ENCODE measurements around the gene BARD1.
"Not testable (repeated sequence)": the region's sequence is repeated elsewhere in the genome, so short reads cannot be mapped to it uniquely, and the experiment has no call there.

Gene BARD1

DNA sequence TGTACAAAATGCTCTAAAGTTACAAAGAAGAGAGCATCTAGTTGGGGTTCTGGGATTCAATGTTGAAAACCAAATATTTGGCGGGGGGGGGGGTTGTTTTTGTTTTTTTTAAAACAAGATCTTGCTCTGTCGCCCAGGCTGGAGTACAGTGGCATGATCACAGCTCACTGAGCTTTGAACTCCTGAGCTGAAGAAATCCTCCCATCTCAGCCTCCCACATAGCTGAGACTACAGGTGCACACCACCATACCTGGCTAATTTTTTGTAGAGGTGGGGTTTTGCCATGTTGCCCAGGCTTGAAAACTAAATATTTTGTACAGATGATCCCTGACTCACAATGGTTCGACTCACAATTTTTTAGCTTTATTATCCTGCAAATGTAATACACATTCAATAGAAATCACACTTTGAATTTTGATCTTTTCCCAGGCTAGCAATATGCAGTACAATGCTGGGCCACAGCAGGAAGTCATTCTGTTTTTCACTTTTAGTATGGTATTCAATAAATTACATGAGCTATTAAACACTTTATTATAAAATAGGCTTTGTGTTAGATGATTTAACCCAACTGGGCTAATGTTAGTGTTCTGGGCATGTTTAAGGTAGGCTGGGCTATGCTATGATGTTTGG lies 7.6 kb downstream of the BARD1 start:
- H3K36me3 ChIP-seq (ENCODE audit: control insufficient read depth, insufficient read depth, low read length): no peaks in the 10 kb centered on the region
- H3K27ac ChIP-seq (ENCODE audit: low read depth, low read length): no peak overlapping the region
- H3K4me3 ChIP-seq (ENCODE audit: low read length): no peak overlapping the region
- H3K27me3 ChIP-seq (ENCODE audit: control insufficient read depth, insufficient read depth, low read length): no peaks in the 10 kb centered on the region
- no peak overlapping the region for H3K9ac ChIP-seq (ENCODE audit: low read length)
- no peaks in the 10 kb centered on the region for H3K4me1 ChIP-seq (ENCODE audit: control insufficient read depth, insufficient read depth, low read length)

DNA sequence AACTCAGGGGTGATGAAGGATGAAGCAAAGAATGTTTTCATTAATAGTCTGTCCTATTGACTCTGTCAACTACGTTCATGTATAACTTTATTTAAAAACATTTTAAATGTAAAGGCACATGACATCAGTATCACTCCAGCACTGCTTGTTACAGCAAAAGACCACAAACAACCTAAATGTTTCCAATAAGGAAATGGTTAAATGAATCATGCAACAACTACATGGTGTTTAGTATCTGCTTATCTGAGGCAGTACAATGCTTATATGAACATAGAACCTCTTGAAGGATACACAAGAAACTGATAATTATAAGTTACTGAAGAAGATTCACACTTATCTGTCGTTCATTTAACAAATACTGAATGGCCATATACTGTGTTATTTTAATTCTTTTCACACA lies 8.4 kb downstream of the BARD1 start:
- no peak overlapping the region for H3K27ac ChIP-seq (ENCODE audit: low read depth, low read length)
- H3K9ac ChIP-seq (ENCODE audit: low read length): no peak overlapping the region
- H3K36me3 ChIP-seq (ENCODE audit: control insufficient read depth, insufficient read depth, low read length): no peaks in the 10 kb centered on the region
- no peaks in the 10 kb centered on the region for H3K4me1 ChIP-seq (ENCODE audit: control insufficient read depth, insufficient read depth, low read length)
- H3K27me3 ChIP-seq (ENCODE audit: control insufficient read depth, insufficient read depth, low read length): no peaks in the 10 kb centered on the region
- no peak overlapping the region for H3K4me3 ChIP-seq (ENCODE audit: low read length)

DNA sequence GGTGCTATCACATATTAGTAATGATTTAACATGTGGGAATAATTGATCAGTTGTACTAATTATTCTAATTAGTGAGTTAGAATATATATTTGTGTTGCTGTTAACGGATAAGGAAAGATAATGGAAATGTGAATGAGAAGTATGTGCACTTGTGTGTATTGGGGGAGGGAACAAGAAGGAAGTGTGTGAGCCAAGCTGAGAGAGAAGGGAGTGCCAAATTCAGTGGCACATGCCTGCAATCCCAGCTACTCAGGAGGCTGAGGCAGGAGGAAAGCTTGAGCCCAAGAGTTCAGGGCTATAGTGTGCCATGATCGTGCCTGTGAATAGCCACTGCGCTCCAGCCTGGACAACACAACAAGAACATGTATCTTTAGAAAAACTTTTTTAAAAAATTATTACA lies 9.3 kb downstream of the BARD1 start:
- no peaks in the 10 kb centered on the region for H3K4me1 ChIP-seq (ENCODE audit: control insufficient read depth, insufficient read depth, low read length)
- H3K4me3 ChIP-seq (ENCODE audit: low read length): no peak overlapping the region
- no peak overlapping the region for H3K9ac ChIP-seq (ENCODE audit: low read length)
- no peaks in the 10 kb centered on the region for H3K36me3 ChIP-seq (ENCODE audit: control insufficient read depth, insufficient read depth, low read length)
- H3K27me3 ChIP-seq (ENCODE audit: control insufficient read depth, insufficient read depth, low read length): no peaks in the 10 kb centered on the region
- no peak overlapping the region for H3K27ac ChIP-seq (ENCODE audit: low read depth, low read length)

DNA sequence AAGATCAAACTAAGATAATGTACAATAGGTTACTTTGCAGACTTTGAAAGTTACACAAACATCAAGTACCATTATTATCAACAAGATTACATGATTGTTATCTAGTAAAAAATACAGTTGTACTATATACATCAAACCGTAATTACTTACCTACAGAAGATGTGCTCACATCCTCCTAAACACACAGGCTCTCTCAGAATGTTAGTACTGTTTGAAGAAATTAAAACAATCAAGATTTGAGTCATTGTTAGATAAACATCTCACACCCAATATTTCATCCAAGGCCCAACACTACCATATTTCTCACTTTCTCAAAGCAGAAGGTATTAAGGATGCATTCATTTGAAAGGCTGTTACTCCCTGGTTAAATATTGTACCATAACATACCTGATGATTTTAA lies 12.6 kb downstream of the BARD1 start:
- no peak overlapping the region for H3K27ac ChIP-seq (ENCODE audit: low read depth, low read length)
- no peak overlapping the region for H3K9ac ChIP-seq (ENCODE audit: low read length)
- no peaks in the 10 kb centered on the region for H3K4me1 ChIP-seq (ENCODE audit: control insufficient read depth, insufficient read depth, low read length)
- no peak overlapping the region for H3K4me3 ChIP-seq (ENCODE audit: low read length)
- no peaks in the 10 kb centered on the region for H3K27me3 ChIP-seq (ENCODE audit: control insufficient read depth, insufficient read depth, low read length)
- H3K36me3 ChIP-seq (ENCODE audit: control insufficient read depth, insufficient read depth, low read length): no peaks in the 10 kb centered on the region

DNA sequence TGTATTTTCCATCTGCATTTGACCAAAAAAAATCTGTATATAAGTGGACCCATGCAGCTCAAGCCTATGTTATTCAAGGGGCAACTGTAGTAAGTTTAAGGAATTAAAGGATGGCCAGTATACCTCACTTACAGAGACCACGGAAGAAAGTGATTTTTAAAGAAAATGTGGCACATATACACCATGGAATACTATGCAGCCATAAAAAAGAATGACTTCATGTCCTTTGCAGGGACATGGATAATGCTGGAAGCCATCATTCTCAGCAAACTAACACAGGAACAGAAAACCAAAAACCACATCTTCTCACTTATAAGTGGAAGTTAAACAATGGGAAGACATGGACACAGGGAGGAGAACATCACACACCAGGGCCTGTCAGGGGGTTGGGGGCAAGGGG lies 26.3 kb downstream of the BARD1 start:
- H3K27ac ChIP-seq (ENCODE audit: low read depth, low read length); H3K4me3 ChIP-seq (ENCODE audit: low read length); H3K27me3 ChIP-seq (ENCODE audit: control insufficient read depth, insufficient read depth, low read length); H3K9ac ChIP-seq (ENCODE audit: low read length); H3K4me1 ChIP-seq (ENCODE audit: control insufficient read depth, insufficient read depth, low read length); H3K36me3 ChIP-seq (ENCODE audit: control insufficient read depth, insufficient read depth, low read length): not testable (repeated sequence)

DNA sequence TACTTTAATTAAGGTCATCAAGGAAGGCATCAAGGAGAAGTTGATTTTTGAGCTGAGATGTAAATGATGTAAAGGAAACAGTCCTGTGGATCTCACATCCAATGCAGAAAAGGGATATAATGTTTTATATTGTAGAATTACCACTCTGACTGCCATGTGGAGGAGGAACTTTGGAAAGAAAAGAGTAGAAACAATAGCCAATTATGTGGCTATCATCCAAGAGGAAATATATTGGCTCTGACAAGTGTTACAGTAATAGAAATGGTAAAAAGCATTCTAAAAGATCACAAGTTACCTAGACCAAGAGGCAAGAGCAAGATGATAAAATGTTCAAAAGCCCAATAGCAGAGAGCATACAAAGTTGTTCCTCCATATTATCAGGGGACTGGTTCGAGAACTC lies 26.8 kb downstream of the BARD1 start:
- Histone ChIP-seq H3K36me3 (ENCODE audit: control insufficient read depth, insufficient read depth, low read length) (no peaks in the 10 kb centered on the region), H3K9ac (ENCODE audit: low read length) (no peak overlapping the region), H3K27me3 (ENCODE audit: control insufficient read depth, insufficient read depth, low read length) (no peaks in the 10 kb centered on the region), H3K4me1 (ENCODE audit: control insufficient read depth, insufficient read depth, low read length) (no peaks in the 10 kb centered on the region), H3K27ac (ENCODE audit: low read depth, low read length) (no peak overlapping the region), H3K4me3 (ENCODE audit: low read length) (no peak overlapping the region)

DNA sequence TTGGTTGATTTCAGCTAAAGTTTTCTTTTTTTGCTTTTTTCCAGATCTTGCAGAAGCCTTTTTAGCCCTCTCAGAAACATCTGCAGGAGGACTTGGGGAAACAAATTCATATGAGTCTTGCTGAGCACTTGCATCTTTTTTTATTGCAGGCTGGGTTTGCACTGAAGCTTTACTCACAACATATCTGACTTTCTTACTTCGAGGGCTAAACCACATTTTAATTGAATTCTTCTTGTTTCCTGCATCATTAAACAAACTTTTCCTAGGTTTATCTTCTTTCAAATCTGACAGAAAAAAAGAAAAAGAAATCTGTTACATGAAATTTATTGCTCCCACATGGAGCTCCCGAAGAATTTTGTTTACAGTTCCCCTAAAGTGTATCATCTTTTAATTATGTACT lies 28.3 kb downstream of the BARD1 start:
- no peak overlapping the region for H3K27ac ChIP-seq (ENCODE audit: low read depth, low read length)
- no peak overlapping the region for H3K9ac ChIP-seq (ENCODE audit: low read length)
- H3K36me3 ChIP-seq (ENCODE audit: control insufficient read depth, insufficient read depth, low read length): no peaks in the 10 kb centered on the region
- no peaks in the 10 kb centered on the region for H3K4me1 ChIP-seq (ENCODE audit: control insufficient read depth, insufficient read depth, low read length)
- no peaks in the 10 kb centered on the region for H3K27me3 ChIP-seq (ENCODE audit: control insufficient read depth, insufficient read depth, low read length)
- no peak overlapping the region for H3K4me3 ChIP-seq (ENCODE audit: low read length)

DNA sequence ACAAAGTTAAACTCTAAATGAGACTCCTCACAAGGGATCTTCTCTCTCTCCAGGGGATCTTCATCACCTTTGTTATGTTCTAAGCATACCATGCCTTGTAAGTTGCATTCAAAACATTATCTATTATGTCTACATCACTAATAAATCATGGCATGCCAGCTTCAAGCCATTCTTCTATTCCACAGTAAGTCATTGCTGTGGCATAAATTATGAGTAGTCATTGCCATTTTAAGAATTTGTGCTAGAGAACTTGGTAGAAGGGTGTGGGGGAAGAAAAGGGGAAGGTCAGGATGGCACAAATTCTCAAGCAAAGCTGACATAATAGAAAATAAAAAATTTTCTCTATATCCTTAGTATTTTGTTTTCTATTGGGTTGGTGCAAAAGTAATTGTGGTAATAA lies 33.5 kb downstream of the BARD1 start:
- Histone ChIP-seq H3K27me3 (ENCODE audit: control insufficient read depth, insufficient read depth, low read length) (no peaks in the 10 kb centered on the region), H3K27ac (ENCODE audit: low read depth, low read length) (no peak overlapping the region), H3K9ac (ENCODE audit: low read length) (no peak overlapping the region), H3K36me3 (ENCODE audit: control insufficient read depth, insufficient read depth, low read length) (no peaks in the 10 kb centered on the region), H3K4me3 (ENCODE audit: low read length) (no peak overlapping the region), H3K4me1 (ENCODE audit: control insufficient read depth, insufficient read depth, low read length) (no peaks in the 10 kb centered on the region)

DNA sequence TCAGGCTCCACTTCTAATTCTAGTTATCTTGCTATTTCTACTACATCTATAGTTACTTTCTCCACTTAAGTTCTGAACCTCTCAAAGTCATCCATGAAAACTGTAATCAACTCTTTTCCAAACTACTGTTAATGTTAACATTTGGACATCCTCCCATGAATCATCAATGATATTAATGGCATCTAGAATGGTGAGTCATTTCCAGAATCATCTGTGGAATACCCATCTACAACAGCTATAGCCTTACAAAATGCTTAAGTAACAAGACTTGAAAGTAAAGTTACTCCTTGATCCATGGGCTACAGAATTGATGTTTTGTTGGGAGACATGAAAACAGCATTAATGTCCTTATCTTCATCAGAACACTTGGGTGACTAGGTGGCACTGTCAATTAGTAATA lies 35.4 kb downstream of the BARD1 start:
- no peak overlapping the region for H3K9ac ChIP-seq (ENCODE audit: low read length)
- H3K27ac ChIP-seq (ENCODE audit: low read depth, low read length): no peak overlapping the region
- H3K36me3 ChIP-seq (ENCODE audit: control insufficient read depth, insufficient read depth, low read length): no peaks in the 10 kb centered on the region
- no peak overlapping the region for H3K4me3 ChIP-seq (ENCODE audit: low read length)
- no peaks in the 10 kb centered on the region for H3K27me3 ChIP-seq (ENCODE audit: control insufficient read depth, insufficient read depth, low read length)
- H3K4me1 ChIP-seq (ENCODE audit: control insufficient read depth, insufficient read depth, low read length): no peaks in the 10 kb centered on the region

DNA sequence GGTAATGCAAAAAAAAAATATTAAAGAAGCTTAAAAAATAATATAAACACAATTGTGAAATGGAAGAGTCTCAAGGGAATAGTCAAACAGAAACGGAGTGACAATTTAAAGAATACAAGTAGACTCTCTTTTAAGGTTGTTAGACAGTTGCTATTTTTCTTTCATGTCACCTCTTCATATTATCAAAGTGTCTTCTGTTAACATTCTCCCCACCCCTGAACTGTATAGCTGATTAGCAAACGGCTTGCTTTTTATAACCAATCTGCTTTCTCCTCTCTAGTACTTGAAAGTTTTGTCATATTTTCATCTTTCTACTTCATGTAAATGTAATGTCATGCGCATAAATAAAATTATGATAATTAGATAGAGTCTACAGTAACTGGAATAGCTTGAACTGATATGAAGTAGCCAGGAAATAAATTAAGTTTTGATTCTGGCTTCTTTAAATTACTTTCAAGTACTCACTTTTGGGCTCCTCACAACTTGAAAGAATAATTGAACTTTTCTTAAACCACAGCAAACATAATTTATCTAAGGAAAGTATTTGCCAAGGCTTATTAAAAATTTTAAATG lies 37.0 kb downstream of the BARD1 start:
- H3K9ac ChIP-seq (ENCODE audit: low read length): no peak overlapping the region
- no peak overlapping the region for H3K27ac ChIP-seq (ENCODE audit: low read depth, low read length)
- H3K4me1 ChIP-seq (ENCODE audit: control insufficient read depth, insufficient read depth, low read length): no peaks in the 10 kb centered on the region
- H3K4me3 ChIP-seq (ENCODE audit: low read length): no peak overlapping the region
- no peaks in the 10 kb centered on the region for H3K36me3 ChIP-seq (ENCODE audit: control insufficient read depth, insufficient read depth, low read length)
- no peaks in the 10 kb centered on the region for H3K27me3 ChIP-seq (ENCODE audit: control insufficient read depth, insufficient read depth, low read length)

DNA sequence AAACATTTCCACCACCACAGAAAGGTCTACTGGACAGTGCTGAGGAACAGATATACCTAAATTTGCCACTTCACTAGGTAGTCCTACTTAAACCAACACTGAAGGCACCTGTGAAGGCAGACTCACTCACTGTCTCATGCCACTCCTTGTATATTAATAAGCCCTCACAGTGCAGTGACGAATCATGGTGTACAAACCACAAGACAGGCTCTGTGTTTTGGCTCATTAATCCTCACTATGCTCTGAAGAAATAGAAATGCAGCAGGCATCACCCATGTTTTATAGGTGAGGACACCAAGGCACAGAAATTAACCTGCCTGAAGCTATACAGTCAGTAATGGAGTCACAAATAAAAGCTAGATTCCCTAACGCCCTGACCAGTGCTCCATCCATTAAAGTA lies 44.3 kb downstream of the BARD1 start:
- Histone ChIP-seq H3K36me3 (ENCODE audit: control insufficient read depth, insufficient read depth, low read length) (peaks cover 2% of the 10 kb centered on the region), H3K9ac (ENCODE audit: low read length) (no peak overlapping the region), H3K4me3 (ENCODE audit: low read length) (no peak overlapping the region), H3K4me1 (ENCODE audit: control insufficient read depth, insufficient read depth, low read length) (no peaks in the 10 kb centered on the region), H3K27ac (ENCODE audit: low read depth, low read length) (no peak overlapping the region), H3K27me3 (ENCODE audit: control insufficient read depth, insufficient read depth, low read length) (no peaks in the 10 kb centered on the region)

DNA sequence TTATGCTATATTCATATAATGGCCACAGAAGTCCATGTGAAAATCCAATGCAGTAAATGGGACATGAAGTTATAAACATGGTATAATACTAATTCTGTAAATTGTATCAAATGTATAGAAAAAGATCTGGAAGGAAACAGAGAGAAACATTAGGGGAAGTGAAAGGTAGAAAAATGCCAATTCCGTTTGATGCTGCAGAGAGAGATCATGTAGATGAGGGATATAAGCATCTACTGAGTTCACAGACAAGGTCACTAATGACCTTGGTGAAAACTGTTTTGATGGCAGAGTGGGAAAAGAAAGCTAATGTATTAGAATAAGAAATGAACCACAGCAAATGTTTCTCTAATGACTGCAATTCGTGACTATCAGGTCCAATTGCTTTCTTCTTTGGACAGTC lies 56.0 kb downstream of the BARD1 start:
- H3K9ac ChIP-seq (ENCODE audit: low read length): no peak overlapping the region
- H3K36me3 ChIP-seq (ENCODE audit: control insufficient read depth, insufficient read depth, low read length): no peaks in the 10 kb centered on the region

DNA sequence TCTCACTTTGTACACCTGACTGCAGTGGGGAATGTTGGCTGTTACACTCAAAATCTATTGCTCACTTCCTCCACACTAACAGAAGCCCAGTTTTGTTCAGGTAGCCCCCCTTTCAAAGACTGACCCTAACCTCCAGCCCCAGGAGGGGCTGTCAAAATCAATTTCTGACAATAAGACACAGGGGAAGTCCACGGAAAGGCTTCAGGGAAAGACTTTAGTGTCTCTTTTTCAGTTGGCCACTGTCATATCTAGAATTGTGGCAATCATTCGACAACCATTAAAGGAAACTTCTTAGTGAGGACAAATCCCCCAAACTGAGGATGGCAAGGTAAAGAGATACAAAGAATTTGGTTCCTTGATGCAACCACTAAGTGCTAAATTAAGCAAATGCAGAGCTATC lies 59.0 kb downstream of the BARD1 start:
- Histone ChIP-seq H3K27ac (ENCODE audit: low read depth, low read length) (no peak overlapping the region), H3K4me3 (ENCODE audit: low read length) (no peak overlapping the region), H3K27me3 (ENCODE audit: control insufficient read depth, insufficient read depth, low read length) (no peaks in the 10 kb centered on the region), H3K9ac (ENCODE audit: low read length) (no peak overlapping the region), H3K4me1 (ENCODE audit: control insufficient read depth, insufficient read depth, low read length) (no peaks in the 10 kb centered on the region), H3K36me3 (ENCODE audit: control insufficient read depth, insufficient read depth, low read length) (no peaks in the 10 kb centered on the region)

More for the DNA sequence above, 56.0 kb downstream of the BARD1 start:
- H3K4me1 ChIP-seq (ENCODE audit: control insufficient read depth, insufficient read depth, low read length): no peaks in the 10 kb centered on the region
- no peak overlapping the region for H3K27ac ChIP-seq (ENCODE audit: low read depth, low read length)
- no peak overlapping the region for H3K4me3 ChIP-seq (ENCODE audit: low read length)
- no peaks in the 10 kb centered on the region for H3K27me3 ChIP-seq (ENCODE audit: control insufficient read depth, insufficient read depth, low read length)

Data from rectal smooth muscle tissue (tissue), 1 donor.